ENCODE results near the gene CFD. TPM values are rescaled to one million over a fixed set of nuclear protein-coding genes. Genes with fewer than 3 reads are reported as not detected.
A peak's percentile ranks its signal among the peaks of the same experiment; 100 is the strongest.

CFD gene
- total RNA-seq, 6 experiments from 2014 or later = 3.5 to 9.6 (median 7.8) TPM

GRCh38 chr19:869245-870177 lies 10.0 kb downstream of the CFD start:
- peak in 1 of 3 donors; percentile 29 for DNase-seq
- Histone ChIP-seq H3K9me3 (no peaks in the 10 kb centered on the region), H3K27ac (no peak overlapping the region), H3K27me3 (no peaks in the 10 kb centered on the region), H3K4me1 (no peaks in the 10 kb centered on the region), H3K36me3 (peaks cover 0 to 24% (median 2%) of the 10 kb centered on the region in 4 donors), H3K4me3 (no peak overlapping the region)
- 80% methylated on average over 8 of the region's 29 CpGs for WGBS (ENCODE audit: insufficient coverage, low coverage, low lambda C conversion rate, missing lambda C conversion rate)
- peak in 1 of 4 donors; percentile 20 for ATAC-seq
- intact Hi-C loops (cut with DNase I) = loop anchor here in 1 of 2 donors (5.0 to 10.0 kb wide), 2 partner anchors 48 to 105 kb away; partner anchors contain the start of gene KISS1R
- TF ChIP-seq POLR2A (IDR thresholded peaks at IDR 0.05) = no peak
- TF ChIP-seq, protein P1, sequence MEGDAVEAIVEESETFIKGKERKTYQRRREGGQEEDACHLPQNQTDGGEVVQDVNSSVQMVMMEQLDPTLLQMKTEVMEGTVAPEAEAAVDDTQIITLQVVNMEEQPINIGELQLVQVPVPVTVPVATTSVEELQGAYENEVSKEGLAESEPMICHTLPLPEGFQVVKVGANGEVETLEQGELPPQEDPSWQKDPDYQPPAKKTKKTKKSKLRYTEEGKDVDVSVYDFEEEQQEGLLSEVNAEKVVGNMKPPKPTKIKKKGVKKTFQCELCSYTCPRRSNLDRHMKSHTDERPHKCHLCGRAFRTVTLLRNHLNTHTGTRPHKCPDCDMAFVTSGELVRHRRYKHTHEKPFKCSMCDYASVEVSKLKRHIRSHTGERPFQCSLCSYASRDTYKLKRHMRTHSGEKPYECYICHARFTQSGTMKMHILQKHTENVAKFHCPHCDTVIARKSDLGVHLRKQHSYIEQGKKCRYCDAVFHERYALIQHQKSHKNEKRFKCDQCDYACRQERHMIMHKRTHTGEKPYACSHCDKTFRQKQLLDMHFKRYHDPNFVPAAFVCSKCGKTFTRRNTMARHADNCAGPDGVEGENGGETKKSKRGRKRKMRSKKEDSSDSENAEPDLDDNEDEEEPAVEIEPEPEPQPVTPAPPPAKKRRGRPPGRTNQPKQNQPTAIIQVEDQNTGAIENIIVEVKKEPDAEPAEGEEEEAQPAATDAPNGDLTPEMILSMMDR (IDR thresholded peaks at IDR 0.05) = no peak

- 87% methylated on average over 2 of the region's 8 CpGs for WGBS (ENCODE audit: insufficient coverage, low coverage, low lambda C conversion rate, missing lambda C conversion rate)
- Histone ChIP-seq H3K4me3 (no peak overlapping the region), H3K27me3 (no peaks in the 10 kb centered on the region), H3K4me1 (no peaks in the 10 kb centered on the region), H3K36me3 (peaks cover 0 to 25% (median 2%) of the 10 kb centered on the region in 4 donors), H3K27ac (no peak overlapping the region), H3K9me3 (no peaks in the 10 kb centered on the region)
- intact Hi-C loops (cut with DNase I) = no loop called here
- DNase-seq = no peak
- no peak for TF ChIP-seq POLR2A (IDR thresholded peaks at IDR 0.05)
- TF ChIP-seq, protein P1 (IDR thresholded peaks at IDR 0.05) = no peak
- no peak for ATAC-seq
Measured at GRCh38 chr19:870314-870713, 10.8 kb downstream of the CFD start.

DNA sequence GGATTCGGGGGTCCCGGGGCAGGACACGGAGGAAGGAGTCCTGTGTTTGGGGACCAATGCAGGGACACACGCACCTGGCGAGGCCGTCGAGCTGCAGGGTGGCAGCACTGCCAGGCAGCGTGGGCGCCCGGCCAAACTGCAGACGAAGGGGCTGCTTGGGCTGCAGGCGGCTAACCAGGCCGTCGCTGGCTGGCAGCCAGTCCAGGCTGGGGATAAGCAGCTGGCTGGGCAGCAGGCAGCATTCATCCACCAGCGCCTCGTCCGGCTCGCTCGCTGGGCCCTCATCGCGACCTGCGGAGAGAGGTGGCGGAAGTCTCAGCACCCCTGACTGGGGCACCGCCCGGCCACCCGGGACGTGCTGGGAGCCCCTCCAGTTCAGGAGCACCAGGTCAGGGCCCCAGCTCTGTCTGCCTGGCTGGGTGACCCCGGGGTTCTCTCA lies 11.5 kb downstream of the CFD start:
- no peaks in the 10 kb centered on the region for H3K9me3 ChIP-seq
- WGBS (ENCODE audit: insufficient coverage, low coverage, low lambda C conversion rate, missing lambda C conversion rate) = 90% methylated on average over 6 of the region's 28 CpGs
- no peak for DNase-seq
- peaks cover 0 to 27% (median 2%) of the 10 kb centered on the region in 4 donors for H3K36me3 ChIP-seq
- TF ChIP-seq, protein P1 (IDR thresholded peaks at IDR 0.05) = no peak
- no peak for TF ChIP-seq POLR2A (IDR thresholded peaks at IDR 0.05)
- intact Hi-C loops (cut with DNase I) = no loop called here
- no peak for ATAC-seq
- H3K27me3 ChIP-seq = no peaks in the 10 kb centered on the region
- H3K27ac ChIP-seq = no peak overlapping the region
- H3K4me1 ChIP-seq = no peaks in the 10 kb centered on the region
- no peak overlapping the region for H3K4me3 ChIP-seq

- H3K4me1 ChIP-seq = no peaks in the 10 kb centered on the region
- no peak for DNase-seq
Measured at GRCh38 chr19:871446-872265, 12.2 kb downstream of the CFD start.

More at GRCh38 chr19:871446-872265, 12.2 kb downstream of the CFD start:
- ATAC-seq = no peak
- H3K27me3 ChIP-seq = no peaks in the 10 kb centered on the region
- no peaks in the 10 kb centered on the region for H3K9me3 ChIP-seq
- no peak overlapping the region for H3K27ac ChIP-seq
- WGBS (ENCODE audit: insufficient coverage, low coverage, low lambda C conversion rate, missing lambda C conversion rate) = 87% methylated on average over 17 of the region's 33 CpGs
- no peak overlapping the region for H3K4me3 ChIP-seq
- TF ChIP-seq, protein P1 (IDR thresholded peaks at IDR 0.05) = no peak
- TF ChIP-seq POLR2A (IDR thresholded peaks at IDR 0.05) = no peak
- intact Hi-C loops (cut with DNase I) = no loop called here
- peaks cover 0 to 27% (median 2%) of the 10 kb centered on the region in 4 donors for H3K36me3 ChIP-seq
